ENCODE results near the gene PLD1.

DNA sequence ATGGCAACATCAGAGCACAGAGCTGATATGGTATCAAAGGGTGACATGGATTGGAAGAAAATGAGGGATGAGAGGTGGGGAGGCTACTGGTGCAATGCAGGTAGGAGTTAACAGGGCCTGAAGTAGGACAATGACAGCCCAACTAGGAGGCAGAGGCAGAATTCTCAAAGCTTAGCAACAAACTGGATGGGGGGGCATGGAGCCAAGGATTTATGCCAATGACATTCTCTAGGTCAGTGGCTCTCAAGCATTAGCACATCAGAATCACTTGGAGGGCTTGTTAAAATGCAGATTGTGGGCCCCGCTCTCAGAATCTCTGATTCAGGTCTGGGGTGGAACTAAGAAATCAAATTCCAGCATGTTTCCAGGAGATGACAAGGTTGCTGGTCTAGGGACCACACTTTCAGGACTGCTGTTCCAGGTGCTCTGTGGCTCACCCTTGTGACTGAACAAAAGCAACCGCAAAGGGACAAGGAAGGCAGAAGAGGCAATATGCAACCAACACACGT, 252.0 kb downstream of the PLD1 start:
- TF ChIP-seq, protein P1, sequence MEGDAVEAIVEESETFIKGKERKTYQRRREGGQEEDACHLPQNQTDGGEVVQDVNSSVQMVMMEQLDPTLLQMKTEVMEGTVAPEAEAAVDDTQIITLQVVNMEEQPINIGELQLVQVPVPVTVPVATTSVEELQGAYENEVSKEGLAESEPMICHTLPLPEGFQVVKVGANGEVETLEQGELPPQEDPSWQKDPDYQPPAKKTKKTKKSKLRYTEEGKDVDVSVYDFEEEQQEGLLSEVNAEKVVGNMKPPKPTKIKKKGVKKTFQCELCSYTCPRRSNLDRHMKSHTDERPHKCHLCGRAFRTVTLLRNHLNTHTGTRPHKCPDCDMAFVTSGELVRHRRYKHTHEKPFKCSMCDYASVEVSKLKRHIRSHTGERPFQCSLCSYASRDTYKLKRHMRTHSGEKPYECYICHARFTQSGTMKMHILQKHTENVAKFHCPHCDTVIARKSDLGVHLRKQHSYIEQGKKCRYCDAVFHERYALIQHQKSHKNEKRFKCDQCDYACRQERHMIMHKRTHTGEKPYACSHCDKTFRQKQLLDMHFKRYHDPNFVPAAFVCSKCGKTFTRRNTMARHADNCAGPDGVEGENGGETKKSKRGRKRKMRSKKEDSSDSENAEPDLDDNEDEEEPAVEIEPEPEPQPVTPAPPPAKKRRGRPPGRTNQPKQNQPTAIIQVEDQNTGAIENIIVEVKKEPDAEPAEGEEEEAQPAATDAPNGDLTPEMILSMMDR (IDR thresholded peaks at IDR 0.05; ENCODE audit: low read depth, low read length), result no peak
- no peak for TF ChIP-seq POLR2A (IDR thresholded peaks at IDR 0.05; ENCODE audit: extremely low read depth, insufficient read length)

Measured in NB4 (cell line).